Endothelial cell of umbilical vein (primary cell): ENCODE measurements around the gene TTYH3. TPM values are rescaled to one million over a fixed set of nuclear protein-coding genes. Genes with fewer than 3 reads are reported as not detected.

Experiments used
- BruUV-seq: library from RNA; stranded (reverse); fragments of 400-500 nt; replicated peaks from 2 replicates; lab custom pipeline; 2021; lab: Mats Ljungman, UMichigan
- CTCF ChIA-PET: fragments of 300-600, 350-600 bp; sonication (Branson Sonifier 250); formaldehyde crosslinking; loops from one replicate; lab custom pipeline; 2021; ENCODE audit warnings: antibody characterized with exemption, inconsistent platforms; lab: Charles Lee
- POLR2A ChIA-PET: fragments of 300-600, 350-600 bp; sonication (Branson Sonifier 250); formaldehyde crosslinking; loops from one replicate; lab custom pipeline; 2021; ENCODE audit warnings: antibody characterized with exemption, inconsistent platforms; lab: Charles Lee
- DNase-seq: peaks from one replicate; pipeline ENCODE4 v3.0.0-alpha.2; 2011; ENCODE audit warnings: low read depth, low spot score
- FAIRE-seq: peaks from 2 replicates; lab custom pipeline; 2011; peaks lifted over from hg19 to GRCh38; lab: Jason Lieb, UNC
- H2AFZ ChIP-seq: 2 replicates; pipeline ENCODE4 v1.6.0; 2012; ENCODE audit warnings: low read depth, low read length, control low read depth, inconsistent platforms
- H3K27ac ChIP-seq: 2 replicates; pipeline ENCODE4 v1.5.1; 2011; ENCODE audit warnings: low read depth, mild to moderate bottlenecking, control low read depth, low read length, moderate library complexity; ENCODE audit not compliant: insufficient read depth
- H3K27me3 ChIP-seq, 2 experiments: 2 replicates each; pipeline versions ENCODE4 v1.6.0 to v1.6.1; 2011; ENCODE audit warnings: low read length in 2 of 2, mixed read lengths in 1 of 2; ENCODE audit not compliant: control insufficient read depth in 2 of 2, insufficient read depth in 2 of 2
- H3K36me3 ChIP-seq, 2 experiments: 2 replicates in 1 of 2; 3 replicates in 1 of 2; pipeline ENCODE4 v1.5.1; 2011; ENCODE audit warnings: low read length in 2 of 2, mild to moderate bottlenecking in 1 of 2, moderate library complexity in 1 of 2; ENCODE audit not compliant: control insufficient read depth in 2 of 2, insufficient read depth in 2 of 2; ENCODE audit errors: extremely low read depth in 1 of 2
- H3K4me1 ChIP-seq: 3 replicates; pipeline ENCODE4 v1.5.1; 2011; ENCODE audit warnings: mild to moderate bottlenecking, low read length; ENCODE audit not compliant: control insufficient read depth, insufficient read depth; ENCODE audit errors: extremely low read depth
- H3K4me2 ChIP-seq: 2 replicates; pipeline ENCODE4 v1.6.1; 2011; ENCODE audit warnings: low read length, control low read depth, mixed read lengths; ENCODE audit not compliant: insufficient read depth
- H3K4me3 ChIP-seq, 3 experiments: fragments of 200-600 bp in 1 of 3; sonication (generic), shearing (Covaris generic) in 1 of 3; replicated peaks in 1 of 3; 2 replicates each; pipeline ENCODE4 v1.5.1; 2011 to 2016; ENCODE audit warnings: control low read depth in 3 of 3, low read length in 3 of 3, mild to moderate bottlenecking in 2 of 3, inconsistent platforms in 1 of 3, low read depth in 1 of 3, moderate library complexity in 1 of 3; ENCODE audit not compliant: insufficient read depth in 1 of 3
- H3K79me2 ChIP-seq: 2 replicates; pipeline ENCODE4 v1.6.0; 2012; ENCODE audit warnings: low read length, inconsistent platforms; ENCODE audit not compliant: control insufficient read depth, insufficient read depth
- H3K9ac ChIP-seq: replicated peaks from 2 replicates; pipeline ENCODE3; 2011; ENCODE audit warnings: low read length, control low read depth; ENCODE audit not compliant: insufficient read depth; ENCODE audit errors: extremely low read depth
- H3K9me1 ChIP-seq: replicated peaks from 3 replicates; pipeline ENCODE4 v1.6.0; 2011; ENCODE audit warnings: mild to moderate bottlenecking, low read length; ENCODE audit not compliant: control insufficient read depth, insufficient read depth; ENCODE audit errors: extremely low read depth
- H3K9me3 ChIP-seq: replicated peaks from 2 replicates; pipeline ENCODE4 v1.5.1; 2012; ENCODE audit warnings: low read length, inconsistent platforms; ENCODE audit not compliant: control insufficient read depth, insufficient read depth
- H4K20me1 ChIP-seq: replicated peaks from 2 replicates; pipeline ENCODE3; 2011; ENCODE audit warnings: mild to moderate bottlenecking, low read length; ENCODE audit not compliant: control insufficient read depth, insufficient read depth; ENCODE audit errors: extremely low read depth
- EZH2 ChIP-seq: IDR thresholded peaks from 2 replicates; pipeline ENCODE4 v1.6.1; 2012; ENCODE audit warnings: borderline replicate concordance, low read depth, mild to moderate bottlenecking, moderate library complexity, low read length, inconsistent platforms; ENCODE audit not compliant: severe bottlenecking
- FOS ChIP-seq: IDR thresholded peaks from 2 replicates; pipeline ENCODE4 v1.6.1; 2011; ENCODE audit warnings: mild to moderate bottlenecking, low read length, moderate library complexity, borderline replicate concordance; ENCODE audit not compliant: insufficient read depth
- GATA2 ChIP-seq: IDR thresholded peaks from 2 replicates; pipeline ENCODE4 v1.7.0; 2011; ENCODE audit warnings: low read depth, mild to moderate bottlenecking, moderate library complexity, mixed read lengths, low read length; ENCODE audit not compliant: insufficient read length, insufficient read depth
- JUN ChIP-seq: IDR thresholded peaks from 2 replicates; pipeline ENCODE4 v1.6.1; 2011; ENCODE audit warnings: borderline replicate concordance, low read depth; ENCODE audit not compliant: insufficient read length, insufficient read depth
- MYC ChIP-seq: IDR thresholded peaks from one replicate; pipeline ENCODE4 v1.6.1; 2011; ENCODE audit warnings: mild to moderate bottlenecking, low read depth, low read length
- POLR2A ChIP-seq: IDR thresholded peaks from 2 replicates; pipeline ENCODE4 v1.6.1; 2012; ENCODE audit warnings: low read depth, mild to moderate bottlenecking, control low read depth, low read length
- POLR2AphosphoS5 ChIP-seq: IDR thresholded peaks from 2 replicates; pipeline ENCODE4 v1.6.1; 2012; ENCODE audit warnings: low read depth, mild to moderate bottlenecking, control low read depth, low read length, moderate library complexity; ENCODE audit not compliant: insufficient read depth
- dilution Hi-C: fragments of 300-500 bp; cut with MboI; formaldehyde crosslinking; loops from one replicate; pipeline ENCODE4 v1.15.0; 2019; ENCODE audit warnings: low sequenced_read_pairs; ENCODE audit not compliant: extremely low pct_ligation_motif_present
- intact Hi-C: fragments of 100-400 bp; cut with micrococcal nuclease; formaldehyde crosslinking; loops from one replicate; pipeline ENCODE4 v1.10.0; 2022
- polyA plus RNA-seq, 4 experiments: library from polyadenylated mRNA; depleted of rRNA in 3 of 4; stranded (reverse) in 3 of 4; unstranded in 1 of 4; fragments of >200 nt; gene quantifications; 2 replicates each; pipeline versions ENCODE4 v1.2.1 to v1.2.3, GENCODE V29; 2011 to 2012; ENCODE audit warnings: missing spikeins in 1 of 4
- total RNA-seq: library from RNA; stranded (reverse); gene quantifications from 2 replicates; pipeline ENCODE4 v1.2.3, GENCODE V29; 2021
- TF ChIP-seq, protein P1 (sequence below): IDR thresholded peaks from 2 replicates; pipeline ENCODE4 v1.6.1; 2011; ENCODE audit not compliant: insufficient read depth, insufficient read length
- TF ChIP-seq, protein P2 (sequence below), 2 donors: IDR thresholded peaks; 1 replicate in 1 of 2; 2 replicates in 1 of 2; pipeline ENCODE4 v1.5.1; 2011; ENCODE audit warnings: low read length in 2 of 2, mild to moderate bottlenecking in 2 of 2, moderate library complexity in 2 of 2, control low read depth in 1 of 2, inconsistent platforms in 1 of 2, low read depth in 1 of 2; ENCODE audit not compliant: insufficient read depth in 1 of 2; ENCODE audit errors: extremely low read depth in 1 of 2

TTYH3 gene
- total and polyA plus RNA-seq, 2 donors (not counting 3 experiments of a cell fraction or from before 2014, with no cell fraction given) = 143 to 280 TPM

DNA sequence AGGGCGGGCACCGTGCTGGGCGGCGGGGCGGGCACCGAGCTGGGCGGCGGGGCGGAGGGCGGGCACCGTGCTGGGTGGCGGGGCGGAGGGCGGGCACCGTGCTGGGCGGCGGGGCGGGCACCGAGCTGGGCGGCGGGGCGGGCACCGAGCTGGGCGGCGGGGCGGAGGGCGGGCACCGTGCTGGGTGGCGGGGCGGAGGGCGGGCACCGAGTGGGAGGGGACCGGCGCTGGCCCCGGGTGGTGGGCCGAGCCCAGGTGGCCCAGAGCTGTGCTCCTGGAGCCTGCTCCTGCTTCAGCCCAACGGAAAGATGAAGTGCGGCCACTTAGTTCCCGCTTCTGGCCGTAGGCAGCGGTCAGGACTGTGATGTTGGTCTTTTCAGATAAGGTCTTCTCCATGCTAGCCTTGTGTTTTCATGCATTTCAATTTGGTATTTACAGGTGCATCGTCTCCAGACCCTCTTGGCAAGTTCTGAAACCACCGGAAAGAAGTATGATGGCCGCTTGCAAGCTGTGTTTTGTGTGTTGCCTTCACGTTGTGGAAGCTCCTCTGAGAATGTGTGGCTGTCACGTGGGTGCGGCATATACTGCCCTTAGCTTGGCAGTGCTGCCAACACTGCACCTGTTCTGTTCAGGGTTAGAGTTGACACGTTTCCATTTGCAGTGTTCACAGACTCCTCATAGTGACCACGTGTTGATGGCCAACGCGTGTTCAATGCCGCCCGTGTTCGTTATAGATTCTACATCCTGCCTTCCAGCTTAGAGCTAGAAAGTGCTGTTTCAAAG lies 47.8 kb upstream of the TTYH3 start:
- FAIRE-seq (no peak), DNase-seq (no peak)
- H4K20me1 ChIP-seq = no peaks in the 10 kb centered on the region
- ChIA-PET POLR2A (interaction anchor here (1.2 kb wide), 1 partner anchor 23 kb away, joined by 3 read pairs; no protein-coding TSS in a partner anchor), CTCF (interaction anchor here (1.9 kb wide), 1 partner anchor 11 kb away, joined by 4 read pairs; no protein-coding TSS in a partner anchor)
- no TSS peak for BruUV-seq
- H3K9ac ChIP-seq = no peak overlapping the region
- H3K79me2 ChIP-seq = no peaks in the 10 kb centered on the region
- no peaks in the 10 kb centered on the region for H3K9me3 ChIP-seq
- no peak overlapping the region for H2AFZ ChIP-seq
- intact Hi-C loops (no loop called here), dilution Hi-C loops (no loop called here)
- H3K4me3 ChIP-seq = no peak overlapping the region
- no peaks in the 10 kb centered on the region for H3K9me1 ChIP-seq
- no peaks in the 10 kb centered on the region for H3K4me1 ChIP-seq
- no peak overlapping the region for H3K27ac ChIP-seq
- H3K4me2 ChIP-seq = no peak overlapping the region
- peaks cover 0 to 2% of the 10 kb centered on the region in 2 experiments for H3K36me3 ChIP-seq
- TF ChIP-seq POLR2A (no peak), GATA2 (no peak), FOS (no peak), MYC (no peak), EZH2 (no peak), POLR2AphosphoS5 (no peak), JUN (no peak)
- TF ChIP-seq, protein P1, sequence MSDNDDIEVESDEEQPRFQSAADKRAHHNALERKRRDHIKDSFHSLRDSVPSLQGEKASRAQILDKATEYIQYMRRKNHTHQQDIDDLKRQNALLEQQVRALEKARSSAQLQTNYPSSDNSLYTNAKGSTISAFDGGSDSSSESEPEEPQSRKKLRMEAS = no peak
- TF ChIP-seq, protein P2, sequence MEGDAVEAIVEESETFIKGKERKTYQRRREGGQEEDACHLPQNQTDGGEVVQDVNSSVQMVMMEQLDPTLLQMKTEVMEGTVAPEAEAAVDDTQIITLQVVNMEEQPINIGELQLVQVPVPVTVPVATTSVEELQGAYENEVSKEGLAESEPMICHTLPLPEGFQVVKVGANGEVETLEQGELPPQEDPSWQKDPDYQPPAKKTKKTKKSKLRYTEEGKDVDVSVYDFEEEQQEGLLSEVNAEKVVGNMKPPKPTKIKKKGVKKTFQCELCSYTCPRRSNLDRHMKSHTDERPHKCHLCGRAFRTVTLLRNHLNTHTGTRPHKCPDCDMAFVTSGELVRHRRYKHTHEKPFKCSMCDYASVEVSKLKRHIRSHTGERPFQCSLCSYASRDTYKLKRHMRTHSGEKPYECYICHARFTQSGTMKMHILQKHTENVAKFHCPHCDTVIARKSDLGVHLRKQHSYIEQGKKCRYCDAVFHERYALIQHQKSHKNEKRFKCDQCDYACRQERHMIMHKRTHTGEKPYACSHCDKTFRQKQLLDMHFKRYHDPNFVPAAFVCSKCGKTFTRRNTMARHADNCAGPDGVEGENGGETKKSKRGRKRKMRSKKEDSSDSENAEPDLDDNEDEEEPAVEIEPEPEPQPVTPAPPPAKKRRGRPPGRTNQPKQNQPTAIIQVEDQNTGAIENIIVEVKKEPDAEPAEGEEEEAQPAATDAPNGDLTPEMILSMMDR (IDR thresholded peaks at IDR 0.05; ENCODE audit: extremely low read depth in 1 of 2, insufficient read depth in 1 of 2, low read depth in 1 of 2, low read length in 2 of 2) = no peak
- no peaks in the 10 kb centered on the region for H3K27me3 ChIP-seq
